ENCODE results near the gene DNAH14. TPM values are rescaled to one million over a fixed set of nuclear protein-coding genes. Genes with fewer than 3 reads are reported as not detected.

DNAH14 gene
- total and polyA plus RNA-seq, 2 donors from 2014 or later: 6.6 to 25.1 TPM

GRCh38 chr1:225179686-225180085 lies 250.2 kb downstream of the DNAH14 start:
- Histone ChIP-seq H3K27ac (ENCODE audit: low read depth in 2 of 2, low read length in 2 of 2) (no peak overlapping the region), H3K4me3 (ENCODE audit: low read length in 3 of 3) (no peak overlapping the region), H3K9ac (ENCODE audit: low read length in 3 of 3) (no peak overlapping the region), H3K27me3 (ENCODE audit: control insufficient read depth, insufficient read depth, low read length) (no peaks in the 10 kb centered on the region), H3K4me1 (ENCODE audit: control insufficient read depth in 2 of 3, insufficient read depth in 2 of 3, low read depth in 1 of 3, low read length in 3 of 3) (no peaks in the 10 kb centered on the region), H3K36me3 (ENCODE audit: control insufficient read depth in 2 of 3, insufficient read depth in 3 of 3, low read length in 3 of 3) (no peaks in the 10 kb centered on the region), H3K9me3 (ENCODE audit: control insufficient read depth in 2 of 3, insufficient read depth in 1 of 3, low read length in 3 of 3) (peaks cover 0 to 26% (median 0%) of the 10 kb centered on the region in 3 donors)
- no peak for FAIRE-seq
- no peak for DNase-seq
- intact Hi-C loops (cut with DNase I): no loop called here
- no peak for TF ChIP-seq CTCF (IDR thresholded peaks at IDR 0.05; ENCODE audit: borderline replicate concordance, extremely low read depth, insufficient read depth)

- Histone ChIP-seq H3K27me3 (ENCODE audit: control insufficient read depth, insufficient read depth, low read length) (no peaks in the 10 kb centered on the region), H3K9ac (ENCODE audit: low read length in 3 of 3) (no peak overlapping the region), H3K36me3 (ENCODE audit: control insufficient read depth in 2 of 3, insufficient read depth in 3 of 3, low read length in 3 of 3) (no peaks in the 10 kb centered on the region), H3K4me3 (ENCODE audit: low read length in 3 of 3) (no peak overlapping the region), H3K4me1 (ENCODE audit: control insufficient read depth in 2 of 3, insufficient read depth in 2 of 3, low read depth in 1 of 3, low read length in 3 of 3) (no peaks in the 10 kb centered on the region), H3K27ac (ENCODE audit: low read depth in 2 of 2, low read length in 2 of 2) (no peak overlapping the region), H3K9me3 (ENCODE audit: control insufficient read depth in 2 of 3, insufficient read depth in 1 of 3, low read length in 3 of 3) (peaks cover 0 to 24% (median 0%) of the 10 kb centered on the region in 3 donors)
- DNase-seq (no peak), FAIRE-seq (no peak)
- no peak for TF ChIP-seq CTCF (IDR thresholded peaks at IDR 0.05; ENCODE audit: borderline replicate concordance, extremely low read depth, insufficient read depth)
- intact Hi-C loops (cut with DNase I): no loop called here
Measured at GRCh38 chr1:225182716-225183115, 253.2 kb downstream of the DNAH14 start.

GRCh38 chr1:225191199-225191753 lies 261.8 kb downstream of the DNAH14 start:
- intact Hi-C loops (cut with DNase I): no loop called here
- FAIRE-seq (no peak), DNase-seq (no peak)
- H3K27ac ChIP-seq (ENCODE audit: low read depth in 2 of 2, low read length in 2 of 2): no peak overlapping the region
- no peak overlapping the region for H3K9ac ChIP-seq (ENCODE audit: low read length in 3 of 3)
- H3K4me1 ChIP-seq (ENCODE audit: control insufficient read depth in 2 of 3, insufficient read depth in 2 of 3, low read depth in 1 of 3, low read length in 3 of 3): no peaks in the 10 kb centered on the region
- no peak overlapping the region for H3K4me3 ChIP-seq (ENCODE audit: low read length in 3 of 3)
- no peaks in the 10 kb centered on the region for H3K36me3 ChIP-seq (ENCODE audit: control insufficient read depth in 2 of 3, insufficient read depth in 3 of 3, low read length in 3 of 3)
- peaks cover 0 to 23% (median 4%) of the 10 kb centered on the region in 3 donors for H3K9me3 ChIP-seq (ENCODE audit: control insufficient read depth in 2 of 3, insufficient read depth in 1 of 3, low read length in 3 of 3)
- H3K27me3 ChIP-seq (ENCODE audit: control insufficient read depth, insufficient read depth, low read length): no peaks in the 10 kb centered on the region
- no peak for TF ChIP-seq CTCF (IDR thresholded peaks at IDR 0.05; ENCODE audit: borderline replicate concordance, extremely low read depth, insufficient read depth)

- intact Hi-C loops (cut with DNase I): no loop called here
- Histone ChIP-seq H3K27me3 (ENCODE audit: control insufficient read depth, insufficient read depth, low read length) (no peaks in the 10 kb centered on the region), H3K9ac (ENCODE audit: low read length in 3 of 3) (no peak overlapping the region), H3K27ac (ENCODE audit: low read depth in 2 of 2, low read length in 2 of 2) (no peak overlapping the region), H3K4me1 (ENCODE audit: control insufficient read depth in 2 of 3, insufficient read depth in 2 of 3, low read depth in 1 of 3, low read length in 3 of 3) (no peaks in the 10 kb centered on the region), H3K9me3 (ENCODE audit: control insufficient read depth in 2 of 3, insufficient read depth in 1 of 3, low read length in 3 of 3) (peaks cover 0 to 2% (median 0%) of the 10 kb centered on the region in 3 donors), H3K36me3 (ENCODE audit: control insufficient read depth in 2 of 3, insufficient read depth in 3 of 3, low read length in 3 of 3) (no peaks in the 10 kb centered on the region), H3K4me3 (ENCODE audit: low read length in 3 of 3) (no peak overlapping the region)
- DNase-seq: no peak
- FAIRE-seq: no peak
- no peak for TF ChIP-seq CTCF (IDR thresholded peaks at IDR 0.05; ENCODE audit: borderline replicate concordance, extremely low read depth, insufficient read depth)
Measured at GRCh38 chr1:225201447-225201846, 272.0 kb downstream of the DNAH14 start.
